Lung (tissue), 12 donors: ENCODE measurements around the gene VOPP1. TPM values are rescaled to one million over a fixed set of nuclear protein-coding genes. Genes with fewer than 3 reads are reported as not detected.

Experiments used
- ATAC-seq: fragments of 200-7000 bp; cut with Tn5 transposase; one replicate; pipeline ENCODE4 v1.9.1; 2020; ENCODE audit warnings: moderate number of reproducible peaks; ENCODE audit not compliant: insufficient read depth, low FRiP score
- DNase-seq, 3 donors: peaks; one replicate each; pipeline ENCODE4 v3.0.0-alpha.2; 2013 to 2017
- H3K27ac ChIP-seq, 2 donors: one replicate each; pipeline ENCODE4 v1.5.1; 2013; ENCODE audit warnings: mild to moderate bottlenecking in 2 of 2, moderate library complexity in 2 of 2, control low read depth in 1 of 2, inconsistent platforms in 1 of 2, low read depth in 1 of 2, low read length in 1 of 2
- H3K27me3 ChIP-seq, 3 donors: one replicate each; pipeline ENCODE4 v1.5.1; 2013; ENCODE audit warnings: low read length in 2 of 3; ENCODE audit not compliant: control insufficient read depth in 3 of 3, insufficient read depth in 3 of 3
- H3K36me3 ChIP-seq, 4 donors: one replicate each; pipeline ENCODE4 v1.5.1; 2013; ENCODE audit warnings: low read length in 4 of 4, mild to moderate bottlenecking in 1 of 4, moderate library complexity in 1 of 4; ENCODE audit not compliant: control insufficient read depth in 4 of 4, insufficient read depth in 4 of 4
- H3K4me1 ChIP-seq, 5 donors: one replicate each; pipeline ENCODE4 v1.5.1; 2013; ENCODE audit warnings: low read length in 5 of 5, mild to moderate bottlenecking in 2 of 5, moderate library complexity in 1 of 5; ENCODE audit not compliant: control insufficient read depth in 5 of 5, insufficient read depth in 5 of 5
- H3K4me3 ChIP-seq: one replicate; pipeline ENCODE4 v1.5.1; 2013; ENCODE audit warnings: mild to moderate bottlenecking, control low read depth, moderate library complexity
- H3K9ac ChIP-seq, 2 donors: one replicate each; pipeline ENCODE4 v1.5.1; 2013; ENCODE audit warnings: low read length in 2 of 2, control low read depth in 1 of 2; ENCODE audit not compliant: insufficient read depth in 1 of 2
- H3K9me3 ChIP-seq, 4 donors: one replicate each; pipeline ENCODE4 v1.5.1; 2013; ENCODE audit warnings: low read length in 3 of 4, mild to moderate bottlenecking in 1 of 4, moderate library complexity in 1 of 4; ENCODE audit not compliant: control insufficient read depth in 4 of 4, insufficient read depth in 3 of 4
- CTCF ChIP-seq: IDR thresholded peaks from 2 replicates; pipeline ENCODE4 v1.5.1; 2012; ENCODE audit warnings: mild to moderate bottlenecking; ENCODE audit errors: control extremely low read depth, extremely low read depth
- WGBS, 2 donors: extraction: QIAGEN DNeasy Blood & Tissue Kit; methylation state at CpG; one replicate each; pipeline ENCODE4 v1.1.7; 2013; 5-methylcytosine and 5-hydroxymethylcytosine counted together
- polyA plus RNA-seq, 2 donors: library from polyadenylated mRNA; stranded (reverse); fragments of 200-250 nt; gene quantifications; one replicate each; pipeline ENCODE4 v1.2.1, GENCODE V29; 2013
- total RNA-seq, 2 donors: library from RNA; depleted of rRNA in 1 of 2; stranded (reverse); fragments of >200 nt in 1 of 2; gene quantifications; one replicate each; pipeline ENCODE4 v1.2.1, GENCODE V29; 2014 to 2021
- donor health status: control.
- donor health status: control.
- donor health status: Bipolar disorder and iron deficiency.
- donor health status: healthy.
- donor health status: DM: yes; HTN: yes; CAD: no.

VOPP1 gene
- total and polyA plus RNA-seq, 4 donors: 25.8 to 64.0 (median 38.0) TPM

GRCh38 chr7:55523366-55523765 lies 48.9 kb downstream of the VOPP1 start:
- WGBS, 2 donors: 73 to 89% methylated on average over 2 of the region's 2 CpGs
- no peak for ATAC-seq

DNA sequence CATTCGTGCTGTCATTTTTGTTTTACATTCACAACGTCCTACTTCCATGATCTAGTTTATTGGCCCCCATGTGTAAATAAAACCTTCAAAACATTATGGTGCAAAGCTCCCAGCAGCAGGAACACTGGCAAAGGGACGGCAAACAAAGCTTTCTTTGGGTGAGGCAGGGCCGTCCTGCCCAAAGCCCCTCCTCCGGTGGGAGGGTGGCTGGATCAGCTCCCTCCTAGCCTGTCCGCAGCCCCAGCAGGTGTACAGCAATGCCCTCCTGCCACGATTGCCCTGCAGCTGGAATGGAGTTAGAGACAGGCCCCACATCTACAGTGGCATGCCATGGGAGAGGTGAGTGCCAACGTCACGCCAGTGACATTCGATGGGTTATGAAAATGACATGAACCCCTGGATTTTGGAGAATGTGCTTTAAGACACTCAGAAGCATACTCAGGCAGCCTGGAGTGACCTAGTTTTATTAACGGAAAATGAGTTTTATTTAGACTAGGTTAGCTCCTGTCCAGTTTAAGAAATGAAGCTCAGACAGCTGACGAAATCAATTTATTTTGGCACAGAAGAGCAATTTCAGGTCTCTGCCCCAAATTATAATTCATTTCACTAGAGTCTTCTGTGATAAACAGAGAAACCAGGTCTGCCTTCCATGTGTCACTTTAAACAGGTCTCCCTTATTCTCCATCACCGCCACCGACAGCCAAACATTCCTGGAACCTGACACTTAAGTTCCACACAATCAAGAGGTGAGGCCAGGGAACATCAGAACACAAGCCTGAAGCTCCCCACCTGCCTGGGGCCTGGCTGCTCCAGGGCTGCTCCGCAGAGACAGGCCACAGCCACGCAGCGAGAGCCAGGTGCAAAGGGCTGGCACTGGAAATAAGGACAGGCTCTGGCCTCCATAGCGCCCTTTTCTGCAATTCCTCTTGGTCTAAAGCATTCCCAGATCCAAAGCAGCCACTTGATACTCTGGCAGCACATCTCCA lies 50.1 kb downstream of the VOPP1 start:
- WGBS, 2 donors: 84 to 89% methylated on average over 18 of the region's 18 CpGs
- H3K27ac ChIP-seq: no peak overlapping the region
- no peak for TF ChIP-seq CTCF
- no peak for DNase-seq
- peaks cover 0 to 10% (median 5%) of the 10 kb centered on the region in 4 donors for H3K36me3 ChIP-seq
- no peak for ATAC-seq
- no peaks in the 10 kb centered on the region for H3K27me3 ChIP-seq
- no peak overlapping the region for H3K9ac ChIP-seq
- no peaks in the 10 kb centered on the region for H3K9me3 ChIP-seq
- peaks cover 0 to 7% (median 0%) of the 10 kb centered on the region in 5 donors for H3K4me1 ChIP-seq
- H3K4me3 ChIP-seq: no peak overlapping the region

More at GRCh38 chr7:55523366-55523765, 48.9 kb downstream of the VOPP1 start:
- Histone ChIP-seq H3K9ac (no peak overlapping the region), H3K36me3 (peaks cover 0 to 8% (median 3%) of the 10 kb centered on the region in 4 donors), H3K4me1 (peaks cover 0 to 5% (median 0%) of the 10 kb centered on the region in 5 donors), H3K27ac (no peak overlapping the region), H3K27me3 (no peaks in the 10 kb centered on the region), H3K9me3 (no peaks in the 10 kb centered on the region), H3K4me3 (no peak overlapping the region)
- no peak for DNase-seq
- TF ChIP-seq CTCF: no peak

GRCh38 chr7:55521512-55521911 lies 50.8 kb downstream of the VOPP1 start:
- Histone ChIP-seq H3K4me3 (no peak overlapping the region), H3K4me1 (peaks cover 0 to 7% (median 0%) of the 10 kb centered on the region in 5 donors), H3K27me3 (no peaks in the 10 kb centered on the region), H3K9ac (no peak overlapping the region), H3K27ac (no peak overlapping the region), H3K9me3 (no peaks in the 10 kb centered on the region), H3K36me3 (peaks cover 0 to 10% (median 5%) of the 10 kb centered on the region in 4 donors)
- ATAC-seq (no peak), DNase-seq (no peak)
- WGBS, 2 donors: 87 to 91% methylated on average over 9 of the region's 9 CpGs
- TF ChIP-seq CTCF: no peak
